ENCODE measurements around the gene SYNGAP1.
A peak's percentile ranks its signal among the peaks of the same experiment; 100 is the strongest.
"Not testable (repeated sequence)": the region's sequence is repeated elsewhere in the genome, so short reads cannot be mapped to it uniquely, and the experiment has no call there.

Gene SYNGAP1

GRCh38 chr6:33483678-33484077 lies 63.8 kb downstream of the SYNGAP1 start:
- no peak for DNase-seq

GRCh38 chr6:33484673-33485262 lies 64.9 kb downstream of the SYNGAP1 start:
- not testable (repeated sequence) for DNase-seq

- DNase-seq = not testable (repeated sequence)
Observed at GRCh38 chr6:33485680-33486079, 65.8 kb downstream of the SYNGAP1 start.

DNA sequence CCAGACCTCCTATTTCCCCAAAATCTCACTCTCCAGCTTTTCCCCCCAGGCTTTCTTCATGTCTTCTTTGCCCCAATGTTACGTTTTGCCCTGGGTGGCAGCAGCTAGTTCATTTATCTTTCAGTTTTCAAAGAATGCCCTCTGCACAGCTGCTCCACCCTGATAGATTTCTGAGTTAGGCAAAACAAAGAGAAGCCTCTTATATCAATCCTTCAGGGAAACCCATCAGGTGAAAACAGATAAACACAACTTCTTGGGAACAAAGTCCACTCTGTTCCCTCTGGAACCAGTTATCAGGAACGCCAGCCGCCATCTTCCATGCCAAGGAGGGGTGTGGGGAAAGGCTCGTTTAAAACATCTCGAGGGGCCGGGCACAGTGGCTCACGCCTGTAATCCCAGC lies 68.5 kb downstream of the SYNGAP1 start:
- peak; percentile 83 for DNase-seq

GRCh38 chr6:33490198-33490597 lies 70.3 kb downstream of the SYNGAP1 start:
- peak; percentile 26 for DNase-seq

- DNase-seq = no peak
Observed at GRCh38 chr6:33490621-33491020, 70.8 kb downstream of the SYNGAP1 start.

- peak; percentile 20 for DNase-seq
Observed at GRCh38 chr6:33492093-33492492, 72.2 kb downstream of the SYNGAP1 start.

DNA sequence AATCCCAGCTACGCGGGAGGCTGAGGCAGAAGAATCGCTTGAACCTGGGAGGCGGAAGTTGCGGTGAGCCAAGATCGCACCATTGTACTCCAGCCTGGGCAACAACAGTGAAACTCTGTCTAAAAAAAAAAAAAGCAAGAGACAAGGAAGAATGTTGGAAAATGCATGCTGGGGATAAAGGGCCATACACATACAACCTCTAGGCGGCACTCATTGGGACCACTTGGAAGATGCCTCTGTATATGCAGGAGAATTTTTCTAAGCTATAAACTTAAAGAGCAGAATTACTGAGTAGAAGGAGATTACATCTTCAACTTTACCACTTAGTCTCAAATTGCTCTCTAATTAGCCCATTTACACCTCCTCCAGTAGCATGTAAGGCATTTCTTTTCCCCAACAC lies 77.3 kb downstream of the SYNGAP1 start:
- DNase-seq = no peak

- no peak for DNase-seq
Observed at GRCh38 chr6:33502486-33502885, 82.6 kb downstream of the SYNGAP1 start.

DNA sequence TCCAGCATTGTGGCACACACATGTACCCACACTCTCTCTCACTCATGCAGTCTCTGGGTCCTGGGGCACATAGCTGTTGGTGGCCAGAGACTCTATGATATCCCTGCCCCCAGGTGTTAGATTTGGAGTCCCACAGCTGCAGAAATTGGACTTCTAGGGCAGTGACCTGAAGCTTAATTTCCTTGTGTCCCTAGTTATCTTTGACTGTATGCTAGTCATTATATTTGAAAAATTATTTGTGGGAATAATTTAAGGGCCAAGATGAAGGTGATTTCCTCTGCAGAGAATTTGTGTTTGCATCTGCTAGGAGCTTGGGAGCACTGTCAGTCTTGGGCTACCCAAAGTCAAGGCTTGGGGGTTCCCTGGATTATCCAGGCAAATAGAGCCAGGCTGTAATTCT lies 84.6 kb downstream of the SYNGAP1 start:
- DNase-seq = no peak
